Stimulated activated naive CD4-positive, alpha-beta T cell treated with Interleukin-2 at 50 U/mL for 16 hours (primary cell): ENCODE results near the gene B3GALT4.

Source experiments
- DNase-seq: peaks from one replicate; lab custom pipeline; 2025; lab: John Stamatoyannopoulos, UW

The B3GALT4 gene

DNA sequence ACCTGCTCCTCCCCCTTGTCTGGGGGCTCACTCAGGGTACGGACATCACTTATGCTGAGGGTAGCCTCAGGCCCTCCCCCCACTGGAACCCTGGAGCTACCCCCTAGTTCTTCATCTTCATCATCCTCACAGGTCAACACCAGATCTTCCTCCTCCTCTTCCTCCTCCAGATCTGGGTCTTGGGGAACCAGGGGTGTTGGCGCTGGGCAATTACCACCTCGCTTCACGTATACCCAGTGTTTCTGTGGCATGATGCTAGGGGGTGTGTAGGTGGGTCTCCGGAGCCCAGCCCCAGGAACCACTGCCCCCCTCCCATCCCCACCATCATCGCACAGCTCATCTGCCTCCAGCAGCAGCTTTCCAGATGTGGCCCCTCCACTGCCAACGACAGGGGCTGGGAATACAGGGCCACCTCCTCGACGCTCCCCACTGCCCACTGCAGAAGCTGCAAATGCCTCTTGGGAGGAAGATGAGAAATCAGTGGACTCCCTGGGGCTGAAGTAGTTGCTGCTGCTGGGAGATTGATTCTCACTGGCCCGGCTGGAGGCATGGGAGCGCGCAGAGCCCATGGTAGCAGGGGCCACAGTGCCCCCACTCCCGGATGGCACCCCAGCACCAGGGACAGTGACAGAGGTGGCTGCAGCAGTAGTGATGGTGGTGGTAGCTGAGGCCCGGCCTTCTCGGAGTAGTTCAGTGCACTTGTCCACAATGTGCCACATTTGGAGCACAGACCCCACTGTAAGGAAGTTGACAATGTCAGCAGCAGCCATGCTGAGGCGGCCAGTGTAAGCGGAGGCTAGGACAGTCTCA lies 39.1 kb downstream of the B3GALT4 start:
- no peak for DNase-seq

GRCh38 chr6:33316603-33317418 lies 39.9 kb downstream of the B3GALT4 start:
- no peak for DNase-seq

DNA sequence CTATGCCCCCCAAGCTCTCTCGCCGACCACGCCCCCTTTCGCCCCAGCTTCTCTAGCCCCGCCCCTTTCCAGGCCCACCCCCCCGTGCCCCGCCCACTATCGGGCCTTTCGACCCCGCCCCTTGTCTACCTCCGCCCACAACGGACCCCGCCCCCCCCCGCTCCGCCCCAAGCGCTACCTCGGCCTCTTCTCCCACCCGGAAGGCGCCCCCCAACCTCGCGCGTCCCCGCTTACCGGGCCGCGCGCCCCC lies 40.4 kb downstream of the B3GALT4 start:
- DNase-seq = no peak

- peak; percentile 95 for DNase-seq
Observed at GRCh38 chr6:33317669-33318425, 40.9 kb downstream of the B3GALT4 start, which contains the start of gene ZBTB22. Gene ZBTB22, minus strand, starts transcription at chr6:33317744. Its CDS starts 828 bp downstream, at chr6:33316916.

DNA sequence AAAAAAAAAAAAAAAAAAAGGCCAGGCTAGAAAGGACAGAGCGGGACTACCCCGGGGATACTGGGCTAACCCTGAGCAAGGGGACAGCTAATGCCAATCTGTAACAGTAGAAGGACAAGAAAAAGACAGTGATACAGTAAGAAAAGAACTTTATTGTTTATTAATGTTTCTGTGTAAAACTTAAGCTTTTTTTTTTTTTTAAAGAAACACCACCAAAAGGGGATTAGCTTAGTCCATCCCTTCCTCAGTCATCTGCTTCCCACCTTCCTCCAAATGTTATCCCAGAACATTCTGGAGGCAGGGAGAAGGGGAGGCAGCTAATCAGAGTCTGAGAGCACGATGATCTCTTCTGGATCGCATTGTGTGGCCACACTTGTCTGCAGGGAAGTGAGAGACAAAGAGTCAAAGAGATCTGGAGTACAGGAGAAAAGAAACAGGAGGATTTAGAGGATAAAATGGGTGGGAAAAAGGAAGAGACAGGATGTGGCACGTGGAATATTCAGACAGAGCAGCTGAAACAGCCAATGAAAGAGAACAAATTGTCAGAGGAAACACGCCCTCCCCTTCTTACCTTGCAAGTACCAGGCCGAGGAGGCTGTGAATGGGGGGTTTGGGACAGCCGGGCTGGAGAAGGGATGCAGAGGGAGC lies 41.6 kb downstream of the B3GALT4 start:
- no peak for DNase-seq

DNA sequence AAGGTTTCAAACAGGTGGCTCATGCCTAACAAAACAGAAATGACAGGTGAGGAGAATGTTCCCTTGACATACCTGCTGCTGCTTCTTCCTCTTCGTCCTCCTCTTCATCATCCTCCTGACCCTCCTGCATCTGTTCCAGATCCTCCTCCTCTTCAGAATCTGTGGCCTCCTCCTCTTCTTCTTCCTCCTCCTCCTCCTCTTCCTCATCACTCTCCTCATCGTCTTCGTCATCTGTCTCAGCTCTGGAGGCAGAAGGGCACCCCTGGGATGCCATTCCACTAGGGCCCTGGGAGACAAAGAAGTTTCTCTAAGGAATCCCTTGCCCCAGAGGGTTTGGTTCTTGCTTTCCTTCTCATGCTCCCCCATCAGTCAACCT lies 43.0 kb downstream of the B3GALT4 start:
- no peak for DNase-seq

DNA sequence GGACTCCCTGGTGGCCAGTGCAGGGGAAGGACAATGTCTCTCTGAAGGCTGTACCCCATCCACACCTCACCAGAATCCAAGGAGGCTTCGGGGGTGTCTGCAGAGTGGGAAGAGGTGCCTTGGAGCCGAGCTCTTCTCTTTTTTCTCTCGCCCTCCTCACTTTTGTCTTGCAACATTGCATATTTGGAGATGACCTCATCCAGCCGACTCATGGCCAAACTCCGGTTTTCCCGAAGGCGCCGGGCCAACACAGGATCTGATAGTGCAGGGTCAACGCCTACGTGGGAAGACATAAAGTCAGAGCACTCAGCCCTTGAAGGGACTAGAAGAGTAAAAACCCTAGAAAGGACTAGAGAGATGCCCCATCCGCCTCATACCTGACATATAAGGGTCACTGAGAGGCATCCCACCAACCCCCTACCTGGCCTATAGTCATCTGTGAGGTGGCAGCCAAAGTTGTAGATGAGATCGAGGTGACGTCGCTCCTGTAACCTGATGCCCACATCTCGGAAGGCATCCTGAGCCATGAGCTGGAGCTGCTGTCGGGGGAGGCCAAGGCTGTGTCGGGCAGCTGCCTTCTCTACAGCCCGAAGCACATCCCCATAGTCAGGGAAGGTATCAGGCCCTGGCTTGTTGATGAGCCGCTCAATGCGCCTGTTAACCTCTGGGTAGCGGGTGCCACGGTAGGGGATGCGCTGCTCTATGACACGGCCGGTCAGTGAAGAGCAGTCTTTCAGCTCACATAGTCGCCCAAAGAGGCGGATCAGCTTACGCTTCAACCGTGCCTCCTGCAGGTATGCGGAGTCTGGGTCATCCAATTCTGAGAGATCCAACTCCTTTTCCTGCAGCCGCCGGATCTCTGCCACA lies 43.6 kb downstream of the B3GALT4 start:
- DNase-seq = no peak

DNA sequence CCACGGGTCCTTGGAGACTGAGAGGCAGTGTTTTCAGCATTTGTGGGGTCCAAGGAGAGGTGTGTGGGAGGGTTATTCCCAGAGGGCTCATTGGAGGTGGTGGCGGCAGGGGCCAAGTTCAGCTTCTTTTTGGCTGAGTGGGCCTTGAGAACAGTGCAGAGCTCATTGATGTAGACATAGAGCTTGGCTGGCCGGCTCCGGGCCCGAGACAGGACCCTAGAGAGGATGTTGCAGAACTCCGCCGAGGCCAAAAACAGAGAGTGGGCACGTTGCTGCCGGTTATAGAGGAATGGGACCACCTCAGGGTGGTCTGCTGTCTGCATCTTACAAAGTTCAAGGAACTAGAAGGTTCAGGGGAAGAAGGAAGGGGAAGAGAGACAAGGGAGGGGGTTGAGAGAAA lies 44.3 kb downstream of the B3GALT4 start:
- no peak for DNase-seq

GRCh38 chr6:33323623-33323948 lies 46.7 kb downstream of the B3GALT4 start:
- peak; percentile 23 for DNase-seq

DNA sequence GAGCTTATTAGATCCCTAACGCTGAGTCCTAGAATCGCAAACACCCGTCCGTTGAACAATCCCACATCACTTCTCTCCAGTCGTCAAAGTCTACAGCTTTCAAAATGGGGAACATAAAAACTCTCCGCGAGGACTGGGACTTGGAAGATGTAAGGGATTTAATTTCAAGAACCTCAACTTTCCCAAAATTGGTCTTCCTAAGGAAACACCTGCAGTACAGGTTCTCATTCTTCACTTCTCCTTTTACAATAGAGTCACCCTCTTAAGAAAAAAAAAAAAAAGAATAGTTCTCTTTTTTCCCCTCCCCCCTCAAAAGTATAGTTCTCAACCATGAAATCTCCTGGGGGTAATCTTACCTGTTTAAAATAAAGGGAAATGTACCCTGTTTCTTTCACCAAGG lies 47.2 kb downstream of the B3GALT4 start:
- no peak for DNase-seq
